ENCODE measurements around the gene TNFSF11.

Gene TNFSF11

GRCh38 chr13:42649141-42649540 lies 75.2 kb downstream of the TNFSF11 start:
- DNase-seq (no peak), ATAC-seq (no peak)
- Mint-ChIP-seq H3K4me3 (no peak overlapping the region), H3K27ac (no peak overlapping the region), H3K9me3 (no peaks in the 10 kb centered on the region), H3K27me3 (peaks cover 37% of the 10 kb centered on the region), H3K4me1 (no peaks in the 10 kb centered on the region), H3K36me3 (ENCODE audit: low read depth) (no peaks in the 10 kb centered on the region)

DNA sequence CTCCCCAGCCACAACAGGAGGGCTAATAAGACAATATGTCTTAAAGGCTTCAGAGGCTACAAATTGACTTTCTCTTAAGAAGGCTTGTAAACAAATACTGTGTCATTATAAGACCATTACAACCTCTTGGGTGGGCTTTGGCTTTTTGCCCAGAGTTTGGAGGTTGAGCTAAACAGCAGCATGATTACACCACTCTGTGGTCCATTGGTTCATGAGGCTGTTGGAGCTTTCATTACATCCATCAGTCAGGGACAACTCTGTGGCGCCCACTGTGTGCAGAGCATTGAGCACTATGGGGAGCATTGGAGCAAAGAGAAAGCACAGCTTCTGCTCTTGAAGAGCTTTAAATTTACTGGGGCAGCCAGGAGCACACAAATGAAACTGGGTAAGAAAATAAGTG lies 75.9 kb downstream of the TNFSF11 start:
- no peak for DNase-seq
- no peaks in the 10 kb centered on the region for H3K36me3 Mint-ChIP-seq (ENCODE audit: low read depth)
- H3K27me3 Mint-ChIP-seq: peaks cover 39% of the 10 kb centered on the region
- no peak overlapping the region for H3K4me3 Mint-ChIP-seq
- H3K27ac Mint-ChIP-seq: no peak overlapping the region
- no peaks in the 10 kb centered on the region for H3K9me3 Mint-ChIP-seq
- no peak for ATAC-seq
- H3K4me1 Mint-ChIP-seq: no peaks in the 10 kb centered on the region

DNA sequence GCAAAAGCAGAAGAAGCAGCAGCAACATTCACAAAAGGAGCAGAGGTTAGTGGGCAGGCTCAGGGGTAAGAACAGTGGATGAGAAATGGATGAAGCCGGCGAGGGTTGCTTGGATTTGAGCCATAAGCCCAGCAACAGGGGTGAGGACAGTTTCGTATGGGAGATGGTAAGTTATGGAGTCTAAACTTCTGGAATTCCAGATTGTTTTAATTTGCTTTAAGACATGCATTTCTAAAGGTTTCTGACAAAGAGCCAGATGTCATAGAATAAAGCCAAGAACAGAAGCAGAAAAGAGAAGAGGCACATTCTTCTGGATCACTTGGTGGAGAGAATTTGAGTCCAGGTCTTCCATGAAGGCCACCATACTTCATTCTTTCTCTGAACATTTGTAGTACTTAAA lies 76.6 kb downstream of the TNFSF11 start:
- peaks cover 43% of the 10 kb centered on the region for H3K27me3 Mint-ChIP-seq
- no peaks in the 10 kb centered on the region for H3K36me3 Mint-ChIP-seq (ENCODE audit: low read depth)
- no peak for ATAC-seq

DNA sequence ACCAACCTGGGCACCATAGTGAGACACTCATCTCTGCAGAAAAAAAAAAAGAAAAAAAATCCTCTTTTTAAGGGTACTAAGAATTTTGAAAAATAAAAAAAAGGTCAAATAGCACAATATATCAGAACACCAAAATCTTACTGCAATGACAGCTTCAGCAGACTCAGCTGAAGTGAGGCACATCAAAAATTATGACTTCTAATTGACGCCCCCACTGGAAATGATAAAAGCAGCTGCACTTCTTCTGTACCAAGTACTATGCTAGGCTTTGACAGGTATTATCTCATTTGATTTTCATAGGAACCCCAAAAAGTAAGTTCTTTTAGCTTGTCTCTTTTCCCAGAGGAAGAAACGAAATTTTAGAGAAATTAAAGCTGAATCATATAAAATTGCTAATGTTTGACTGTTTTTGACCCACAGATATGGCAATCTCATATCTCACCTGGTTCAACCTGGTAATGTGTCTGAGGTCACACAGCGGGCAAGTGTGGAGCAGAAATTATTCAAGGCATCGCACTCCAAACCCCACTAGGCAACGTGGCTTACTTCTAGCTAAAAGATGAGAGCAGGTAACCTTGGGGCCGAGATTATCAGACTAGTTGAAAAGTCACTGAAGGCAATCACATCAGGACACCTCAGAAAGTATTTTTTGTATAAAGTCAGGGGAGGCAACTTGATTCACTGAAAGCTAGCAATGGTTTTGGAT lies 78.1 kb downstream of the TNFSF11 start:
- peaks cover 54% of the 10 kb centered on the region for H3K27me3 Mint-ChIP-seq
- no peaks in the 10 kb centered on the region for H3K4me1 Mint-ChIP-seq
- no peaks in the 10 kb centered on the region for H3K36me3 Mint-ChIP-seq (ENCODE audit: low read depth)
- no peak for ATAC-seq
- no peak overlapping the region for H3K27ac Mint-ChIP-seq
- no peaks in the 10 kb centered on the region for H3K9me3 Mint-ChIP-seq
- H3K4me3 Mint-ChIP-seq: no peak overlapping the region
- DNase-seq: no peak

More for the DNA sequence above, 76.6 kb downstream of the TNFSF11 start:
- Mint-ChIP-seq H3K9me3 (no peaks in the 10 kb centered on the region), H3K4me3 (no peak overlapping the region), H3K4me1 (no peaks in the 10 kb centered on the region), H3K27ac (no peak overlapping the region)
- no peak for DNase-seq

GRCh38 chr13:42652642-42653415 lies 78.9 kb downstream of the TNFSF11 start:
- no peak overlapping the region for H3K27ac Mint-ChIP-seq
- no peaks in the 10 kb centered on the region for H3K36me3 Mint-ChIP-seq (ENCODE audit: low read depth)
- no peaks in the 10 kb centered on the region for H3K4me1 Mint-ChIP-seq
- H3K4me3 Mint-ChIP-seq: no peak overlapping the region
- peaks cover 62% of the 10 kb centered on the region for H3K27me3 Mint-ChIP-seq
- ATAC-seq (no peak), DNase-seq (no peak)
- H3K9me3 Mint-ChIP-seq: no peaks in the 10 kb centered on the region

GRCh38 chr13:42653679-42654078 lies 79.7 kb downstream of the TNFSF11 start:
- Mint-ChIP-seq H3K4me1 (no peaks in the 10 kb centered on the region), H3K9me3 (no peaks in the 10 kb centered on the region), H3K27ac (no peak overlapping the region), H3K4me3 (no peak overlapping the region), H3K36me3 (ENCODE audit: low read depth) (no peaks in the 10 kb centered on the region), H3K27me3 (peaks cover 66% of the 10 kb centered on the region)
- ATAC-seq (no peak), DNase-seq (no peak)

GRCh38 chr13:42654212-42654611 lies 80.3 kb downstream of the TNFSF11 start:
- Mint-ChIP-seq H3K27me3 (peaks cover 67% of the 10 kb centered on the region), H3K36me3 (ENCODE audit: low read depth) (no peaks in the 10 kb centered on the region), H3K4me3 (no peak overlapping the region), H3K4me1 (no peaks in the 10 kb centered on the region), H3K9me3 (no peaks in the 10 kb centered on the region), H3K27ac (no peak overlapping the region)
- ATAC-seq (no peak), DNase-seq (no peak)

GRCh38 chr13:42654722-42655121 lies 80.8 kb downstream of the TNFSF11 start:
- ATAC-seq: no peak
- Mint-ChIP-seq H3K27ac (no peak overlapping the region), H3K27me3 (peaks cover 68% of the 10 kb centered on the region)

GRCh38 chr13:42656161-42656560 lies 82.2 kb downstream of the TNFSF11 start:
- peaks cover 75% of the 10 kb centered on the region for H3K27me3 Mint-ChIP-seq
- ATAC-seq (no peak), DNase-seq (no peak)
- H3K4me1 Mint-ChIP-seq: no peaks in the 10 kb centered on the region
- no peak overlapping the region for H3K27ac Mint-ChIP-seq
- H3K36me3 Mint-ChIP-seq (ENCODE audit: low read depth): no peaks in the 10 kb centered on the region
- H3K9me3 Mint-ChIP-seq: no peaks in the 10 kb centered on the region
- H3K4me3 Mint-ChIP-seq: no peak overlapping the region

More at GRCh38 chr13:42654722-42655121, 80.8 kb downstream of the TNFSF11 start:
- Mint-ChIP-seq H3K9me3 (no peaks in the 10 kb centered on the region), H3K4me1 (no peaks in the 10 kb centered on the region), H3K36me3 (ENCODE audit: low read depth) (no peaks in the 10 kb centered on the region), H3K4me3 (no peak overlapping the region)
- DNase-seq: no peak

- Mint-ChIP-seq H3K36me3 (ENCODE audit: low read depth) (no peaks in the 10 kb centered on the region), H3K4me1 (no peaks in the 10 kb centered on the region), H3K27ac (no peak overlapping the region), H3K4me3 (no peak overlapping the region), H3K27me3 (peaks cover 71% of the 10 kb centered on the region), H3K9me3 (no peaks in the 10 kb centered on the region)
- ATAC-seq: no peak
- DNase-seq: no peak
Measured at GRCh38 chr13:42656958-42657357, 83.0 kb downstream of the TNFSF11 start.

Data from activated naive CD8-positive, alpha-beta T cell treated with anti-CD3 and anti-CD28 coated beads, Interleukin-2, amount 50 U/mL, for 24 hours (primary cell).